GM19467 (cell line): ENCODE results near the gene MAN2A2.
A peak's percentile ranks its signal among the peaks of the same experiment; 100 is the strongest.
"Not testable (repeated sequence)": the region's sequence is repeated elsewhere in the genome, so short reads cannot be mapped to it uniquely, and the experiment has no call there.

Experiments
- ATAC-seq: cut with Tn5 transposase; IDR thresholded peaks from one replicate; pipeline ENCODE4 v1.9.1; 2021; ENCODE audit warnings: mild to moderate bottlenecking, moderate library complexity; ENCODE audit not compliant: unreplicated experiment

The MAN2A2 gene

DNA sequence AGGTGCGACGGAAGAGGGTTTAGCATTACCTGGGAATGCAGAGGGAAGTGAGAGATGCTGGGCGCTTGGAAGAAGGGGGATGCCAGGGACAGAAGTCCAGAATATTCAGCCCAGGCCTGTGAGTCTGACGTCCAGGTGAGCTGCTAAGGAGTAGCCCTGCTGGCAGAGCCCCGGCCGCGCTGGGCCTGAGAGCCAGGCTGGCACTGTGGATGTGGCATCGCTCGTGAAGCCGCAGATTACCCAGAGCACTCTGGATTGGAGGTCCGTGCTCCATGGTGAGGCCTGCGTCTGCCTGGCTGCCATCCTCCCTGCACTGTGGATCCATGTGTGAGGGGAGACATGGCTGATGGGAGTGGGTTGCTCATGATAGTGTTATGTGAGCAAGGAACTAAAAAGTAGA lies 14.5 kb downstream of the MAN2A2 start:
- ATAC-seq, result no peak

DNA sequence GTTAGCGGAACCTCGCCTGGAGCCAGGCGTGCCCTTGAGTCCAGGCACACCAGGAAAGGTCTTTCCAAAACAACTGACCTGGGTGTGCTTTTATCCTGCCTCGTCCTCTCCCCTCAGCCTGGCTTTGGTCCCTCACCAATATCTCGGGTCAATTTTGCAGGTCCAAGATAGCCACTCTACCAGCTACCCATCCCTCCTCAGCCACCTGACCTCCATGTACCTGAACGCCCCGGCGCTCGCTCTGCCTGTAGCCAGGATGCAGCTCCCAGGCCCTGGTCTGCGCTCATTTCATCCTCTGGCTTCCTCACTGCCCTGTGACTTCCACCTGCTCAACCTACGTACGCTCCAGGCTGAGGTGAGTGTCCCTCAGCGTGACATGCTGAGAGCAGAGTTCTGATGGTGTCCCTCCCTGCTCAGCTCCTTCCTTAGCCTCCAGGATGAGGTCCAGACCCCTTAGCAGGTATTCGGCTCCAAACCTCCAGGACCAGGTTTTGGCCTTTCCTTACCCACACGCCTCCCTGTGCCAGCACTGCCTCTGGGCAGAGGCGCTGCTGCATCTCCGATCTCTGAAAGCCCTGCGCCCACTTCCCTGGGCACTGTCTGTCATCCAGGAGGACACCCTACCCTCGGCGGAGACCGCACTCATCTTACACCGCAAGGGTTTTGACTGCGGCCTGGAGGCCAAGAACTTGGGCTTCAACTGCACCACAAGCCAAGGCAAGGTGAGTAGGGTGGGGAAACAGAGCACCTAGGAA lies 15.1 kb downstream of the MAN2A2 start:
- no peak for ATAC-seq

- no peak for ATAC-seq
These were observed 15.7 kb downstream of the MAN2A2 start for GRCh38 chr15:90918835-90919234.

DNA sequence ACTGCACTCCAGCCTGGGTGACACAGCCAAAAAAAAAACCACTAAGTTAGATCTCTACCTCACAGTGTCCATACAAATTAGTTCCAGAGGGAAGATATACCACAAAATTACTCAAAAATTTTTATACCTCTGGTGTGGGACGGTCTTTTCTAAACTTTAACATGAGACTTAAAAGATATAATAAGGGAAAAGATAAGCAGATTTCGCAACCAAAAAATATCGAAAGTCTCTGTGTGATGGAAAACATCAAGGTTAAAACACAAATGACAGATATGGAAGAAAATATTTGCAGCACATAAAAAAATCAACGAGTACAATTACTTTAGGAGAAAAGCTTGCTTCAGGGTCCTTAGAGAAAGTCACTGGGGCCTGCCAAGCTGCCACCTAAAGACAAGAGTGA lies 18.8 kb downstream of the MAN2A2 start:
- ATAC-seq, result no peak

GRCh38 chr15:90922712-90923322 lies 19.7 kb downstream of the MAN2A2 start:
- not testable (repeated sequence) for ATAC-seq

DNA sequence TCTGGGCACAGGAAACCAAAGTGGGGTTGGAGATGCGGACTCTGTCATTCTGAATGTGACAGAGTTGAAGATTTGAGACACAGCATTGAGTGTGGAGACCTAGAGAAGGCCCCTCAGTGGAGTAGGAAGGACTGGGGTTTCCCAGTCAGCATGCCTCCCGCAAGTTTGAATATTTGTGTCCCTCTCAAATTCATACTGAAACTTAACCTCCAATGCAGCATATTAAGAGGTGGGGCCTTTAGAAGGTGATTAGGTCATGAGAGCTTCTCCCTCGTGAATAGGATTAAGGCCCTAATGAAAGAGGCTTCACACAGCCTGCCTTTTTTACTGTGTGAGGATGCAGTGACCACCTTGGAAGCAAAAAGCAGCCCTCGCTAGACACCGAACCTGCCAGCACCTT lies 21.3 kb downstream of the MAN2A2 start:
- peak; percentile 63 for ATAC-seq

DNA sequence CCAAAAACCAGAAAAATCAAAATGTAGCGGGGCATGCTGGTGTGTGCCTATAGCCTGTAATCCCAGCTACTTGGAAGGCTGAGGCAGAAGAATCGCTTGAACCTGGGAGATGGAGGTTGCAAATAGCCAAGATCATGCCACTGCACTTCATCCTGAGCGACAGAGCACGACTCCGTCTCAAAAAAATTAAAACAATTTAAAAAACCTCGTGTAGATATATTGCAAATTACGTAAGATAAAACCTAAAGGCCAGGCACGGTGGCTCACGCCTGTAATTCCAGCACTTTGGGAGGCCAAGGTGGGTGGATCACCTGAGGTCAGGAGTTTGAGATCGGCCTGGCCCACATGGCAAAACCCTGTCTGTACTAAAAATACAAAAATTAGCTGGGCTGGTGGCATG lies 23.7 kb downstream of the MAN2A2 start:
- not testable (repeated sequence) for ATAC-seq

- ATAC-seq, result not testable (repeated sequence)
These were observed 25.0 kb downstream of the MAN2A2 start for GRCh38 chr15:90928106-90928505.

DNA sequence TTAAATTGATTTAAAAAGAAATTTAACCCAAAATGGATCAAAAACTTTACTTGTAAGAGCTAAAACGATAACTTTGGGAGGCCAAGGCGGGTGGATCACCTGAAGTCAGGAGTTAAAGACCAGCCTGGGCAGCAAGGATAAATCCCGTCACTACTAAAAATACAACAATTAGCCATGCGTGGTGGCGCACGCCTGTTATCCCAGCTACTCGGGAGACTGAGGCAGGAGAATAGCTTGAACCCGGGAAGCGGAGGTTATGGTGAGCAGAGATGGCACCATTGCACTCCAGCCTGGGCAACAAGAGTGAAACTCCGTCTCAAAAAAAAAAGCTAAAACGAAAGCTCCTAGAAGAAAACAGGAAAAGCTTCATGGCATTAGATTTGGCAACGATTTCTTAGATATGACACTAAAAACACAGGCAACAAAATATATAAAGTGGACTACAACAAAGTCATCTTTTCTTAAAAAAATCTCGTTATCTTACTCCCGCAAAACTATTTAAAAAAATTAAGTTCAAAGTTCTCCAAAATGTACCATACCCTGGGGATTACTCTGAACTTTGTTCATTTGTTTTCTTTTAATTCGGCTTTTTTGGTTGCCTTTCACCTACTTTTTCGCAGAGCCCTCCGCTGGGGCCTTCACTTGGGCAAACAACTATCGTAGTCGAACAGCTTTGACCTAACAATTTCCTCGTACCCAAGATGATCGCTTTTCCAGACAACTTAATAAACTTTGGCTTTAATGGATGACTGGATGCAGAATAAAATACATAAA lies 26.3 kb downstream of the MAN2A2 start:
- no peak for ATAC-seq

GRCh38 chr15:90930861-90931574 lies 27.9 kb downstream of the MAN2A2 start:
- no peak for ATAC-seq

- no peak for ATAC-seq
These were observed 28.4 kb downstream of the MAN2A2 start for GRCh38 chr15:90931575-90931827.

GRCh38 chr15:90931828-90932659 lies 28.9 kb downstream of the MAN2A2 start, which contains the start of gene HDDC3:
HDDC3 (minus strand) TSS chr15:90932549; CDS start chr15:90932540, 9 bp downstream.
- peak; percentile 48 for ATAC-seq

DNA sequence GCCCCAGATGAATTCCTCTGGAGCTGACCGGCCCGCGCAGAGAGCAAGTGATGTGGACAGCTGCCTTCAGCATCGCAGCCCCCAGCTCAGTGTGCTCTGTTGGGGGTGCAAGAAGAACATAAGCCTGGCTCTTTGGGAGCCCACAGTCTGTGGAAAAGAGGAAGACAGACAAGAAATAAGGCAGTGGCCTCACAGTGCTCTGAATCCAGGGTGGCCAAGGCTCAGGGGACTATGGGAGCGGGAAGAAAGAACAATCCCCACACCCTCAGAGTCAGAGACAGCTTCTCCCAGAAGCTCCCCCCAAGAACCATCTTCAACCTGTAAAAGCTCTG lies 29.5 kb downstream of the MAN2A2 start:
- ATAC-seq, result no peak

GRCh38 chr15:90933301-90933700 lies 30.2 kb downstream of the MAN2A2 start:
- ATAC-seq, result no peak

- ATAC-seq, result peak; percentile 33
These were observed 31.3 kb downstream of the MAN2A2 start for GRCh38 chr15:90934256-90934948.

- peak; percentile 58 for ATAC-seq
These were observed 32.0 kb downstream of the MAN2A2 start, which contains the start of gene UNC45A for GRCh38 chr15:90934949-90935751. UNC45A (plus strand) TSS chr15:90935285; CDS start chr15:90935325, 40 bp downstream.

GRCh38 chr15:90936823-90937222 lies 33.7 kb downstream of the MAN2A2 start:
- no peak for ATAC-seq

DNA sequence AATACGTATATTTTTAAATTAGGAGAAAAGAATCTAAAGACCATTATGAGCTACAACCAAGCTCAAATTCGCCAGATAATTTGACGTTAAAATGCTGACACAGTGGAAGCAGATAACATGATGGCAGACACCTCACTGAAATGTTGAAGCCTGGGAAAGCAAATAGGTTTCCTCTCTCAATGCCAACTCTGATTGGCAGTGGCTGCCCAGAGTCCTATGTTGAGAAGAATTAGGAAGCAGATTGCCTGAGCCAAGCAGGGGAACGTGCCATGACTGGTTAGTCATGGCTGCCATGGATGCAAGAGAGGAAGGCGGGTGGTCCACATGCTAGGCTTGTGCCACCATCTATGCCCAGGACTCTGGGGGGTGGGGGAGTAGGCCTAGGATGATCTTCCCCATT lies 35.2 kb downstream of the MAN2A2 start:
- no peak for ATAC-seq

DNA sequence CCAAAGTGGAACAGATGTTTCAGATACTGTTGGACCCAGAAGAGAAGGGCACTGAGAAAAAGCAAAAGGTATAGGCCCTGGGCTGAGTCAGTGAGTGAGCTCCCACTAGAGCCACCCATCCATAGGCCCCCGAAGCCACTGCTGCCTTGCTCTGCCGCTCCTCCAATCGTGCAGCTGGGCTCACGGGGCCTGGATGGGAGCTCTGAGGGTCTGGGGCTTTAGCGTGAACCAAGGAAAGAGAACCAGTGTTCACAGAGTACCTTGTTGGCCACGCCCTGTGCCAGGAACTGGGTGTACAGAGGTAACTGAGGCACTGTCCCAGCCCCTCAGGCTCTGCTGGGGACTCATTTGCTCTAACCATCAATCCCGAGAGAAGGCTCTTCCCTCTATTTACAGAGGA lies 36.7 kb downstream of the MAN2A2 start:
- ATAC-seq, result no peak
